GM20000 (cell line): ENCODE measurements around the gene KBTBD4.

Source experiments
- DNase-seq: peaks from one replicate; pipeline ENCODE4 v3.0.0; 2012; ENCODE audit warnings: low spot score
- CTCF ChIP-seq: IDR thresholded peaks from 2 replicates; pipeline ENCODE4 v1.5.1; 2012; ENCODE audit warnings: mild to moderate bottlenecking, control low read depth; ENCODE audit errors: extremely low read depth, missing control alignments

The KBTBD4 gene

DNA sequence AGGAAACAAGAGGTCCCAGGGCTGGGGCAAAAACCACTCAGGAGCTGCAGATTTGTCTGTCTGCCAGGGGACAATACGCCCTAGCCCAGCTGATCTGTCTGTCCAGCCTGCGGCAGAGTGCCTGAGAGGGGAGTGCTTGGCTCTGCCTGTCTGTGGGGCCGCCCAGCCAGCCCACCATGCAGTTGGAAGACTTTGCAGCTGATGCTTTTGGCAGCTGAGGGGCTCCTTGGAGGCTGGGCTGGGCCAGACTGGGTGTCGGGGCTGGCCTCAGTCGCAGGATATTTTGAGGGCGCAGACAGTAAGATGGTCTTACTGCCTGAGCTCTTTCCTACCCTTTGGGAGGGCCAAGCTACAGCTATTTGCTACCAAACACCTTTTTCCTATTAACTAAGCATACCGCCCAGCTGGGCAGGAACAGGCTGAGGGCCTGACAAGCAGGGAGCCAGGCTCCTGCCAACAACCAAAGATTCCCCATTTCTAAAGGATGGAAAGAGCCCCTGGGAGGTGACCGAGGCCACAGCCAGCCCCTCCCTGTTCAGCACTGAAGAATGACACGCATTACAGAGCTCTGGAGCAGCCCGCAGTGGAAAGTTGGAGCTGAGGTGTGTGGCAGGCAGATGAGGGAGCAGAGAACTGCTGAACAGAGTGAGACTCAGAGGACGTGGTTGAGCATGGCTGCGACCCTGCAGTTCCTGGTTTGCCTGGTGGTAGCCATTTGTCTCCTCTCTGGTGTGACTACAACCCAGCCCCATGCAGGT, 7.5 kb upstream of the KBTBD4 start, which contains the start of gene FAM180B:
FAM180B (plus strand) TSS at position 581 of the 758 bp plus-strand sequence; CDS start at position 672, 91 bp downstream.
- no peak for DNase-seq

GRCh38 chr11:47583844-47584243, 5.1 kb upstream of the KBTBD4 start:
- TF ChIP-seq CTCF, result no peak
- DNase-seq, result no peak

More for the DNA sequence above, 7.5 kb upstream of the KBTBD4 start, which contains the start of gene FAM180B:
- no peak for TF ChIP-seq CTCF

DNA sequence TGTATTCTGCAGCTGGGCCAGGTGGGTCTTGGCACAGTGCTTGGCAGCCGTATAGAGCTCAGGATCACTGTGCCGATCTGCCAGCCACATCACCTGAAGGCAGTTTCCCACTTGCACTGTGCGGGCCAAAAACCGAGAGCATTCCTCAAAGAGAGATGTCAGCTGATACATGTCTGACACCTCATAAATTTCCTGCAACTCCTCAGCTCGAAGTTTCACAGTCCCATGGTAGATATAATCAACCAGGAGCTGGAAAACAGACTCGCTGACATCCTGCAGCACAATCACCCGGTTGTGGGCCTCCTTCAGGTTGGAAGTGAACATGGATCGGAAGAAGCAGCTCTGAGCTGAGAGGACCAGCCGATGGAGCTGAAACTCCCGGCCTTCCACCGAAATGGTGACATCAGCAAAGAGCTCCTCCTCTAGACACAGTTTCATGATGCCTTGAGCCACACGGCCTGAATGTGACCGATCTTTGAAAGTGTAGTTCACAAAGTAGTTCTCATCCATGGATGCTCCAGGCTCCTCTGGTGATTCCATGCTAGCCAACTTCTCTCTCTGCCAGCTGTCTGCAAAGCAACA, 1.2 kb downstream of the KBTBD4 start:
- DNase-seq, result no peak
- no peak for TF ChIP-seq CTCF

GRCh38 chr11:47573321-47573720, 5.4 kb downstream of the KBTBD4 start:
- TF ChIP-seq CTCF, result no peak
- DNase-seq, result no peak

DNA sequence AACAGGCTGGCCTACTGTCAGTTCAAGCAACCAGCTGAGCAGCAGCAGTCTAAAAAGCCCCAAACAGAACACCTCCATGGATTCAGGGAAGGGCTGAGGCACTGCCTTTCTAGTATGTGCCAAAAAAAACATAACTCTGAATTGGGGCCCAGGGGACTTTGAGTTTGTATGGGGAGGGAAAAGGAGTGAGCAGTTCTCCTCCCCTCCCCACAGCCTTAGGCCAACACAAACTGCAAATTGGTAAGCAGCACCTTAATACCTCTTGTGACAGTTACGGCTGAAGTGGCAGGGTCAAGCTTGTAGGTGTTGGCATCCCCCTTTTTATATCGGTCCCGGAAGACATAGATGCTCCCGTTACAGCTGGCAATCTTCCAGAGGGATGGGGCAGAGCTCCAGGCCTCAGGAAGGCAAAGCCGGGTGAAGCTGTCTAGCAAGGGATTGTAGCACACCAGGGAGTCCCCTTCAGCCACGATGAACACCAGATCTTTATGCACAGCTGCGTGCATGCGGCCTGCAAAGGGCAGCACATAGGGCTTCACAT, 6.0 kb downstream of the KBTBD4 start:
- no peak for DNase-seq
- TF ChIP-seq CTCF, result no peak

DNA sequence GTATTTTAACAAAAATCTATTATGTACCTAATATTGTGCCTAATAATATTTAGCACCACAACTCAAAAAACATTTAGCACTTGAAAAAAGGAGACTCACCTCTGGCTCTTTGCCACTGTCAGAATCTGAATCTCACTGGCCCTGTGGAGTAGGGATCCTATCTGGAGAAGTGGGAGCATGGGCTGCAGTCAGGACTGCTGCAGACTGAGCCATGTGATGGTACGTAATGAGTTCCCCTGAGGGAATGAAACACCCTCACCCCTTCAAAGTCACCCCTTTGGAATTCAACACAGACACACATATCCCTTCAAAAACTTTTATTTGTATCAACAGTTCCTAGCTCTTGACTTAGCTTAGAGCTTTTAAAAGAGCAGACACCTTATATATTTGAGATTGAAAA, 6.9 kb downstream of the KBTBD4 start:
- TF ChIP-seq CTCF, result no peak
- no peak for DNase-seq

GRCh38 chr11:47571357-47571729, 7.4 kb downstream of the KBTBD4 start:
- no peak for DNase-seq
- TF ChIP-seq CTCF, result no peak
